NCI-H1092 (cell line): Measurements from ENCODE around the gene NKAPD1.
"Not testable (repeated sequence)": the region's sequence is repeated elsewhere in the genome, so short reads cannot be mapped to it uniquely, and the experiment has no call there.

Experiments used
- DNase-seq: peaks from one replicate; lab custom pipeline; 2025; lab: John Stamatoyannopoulos, UW

Gene NKAPD1

DNA sequence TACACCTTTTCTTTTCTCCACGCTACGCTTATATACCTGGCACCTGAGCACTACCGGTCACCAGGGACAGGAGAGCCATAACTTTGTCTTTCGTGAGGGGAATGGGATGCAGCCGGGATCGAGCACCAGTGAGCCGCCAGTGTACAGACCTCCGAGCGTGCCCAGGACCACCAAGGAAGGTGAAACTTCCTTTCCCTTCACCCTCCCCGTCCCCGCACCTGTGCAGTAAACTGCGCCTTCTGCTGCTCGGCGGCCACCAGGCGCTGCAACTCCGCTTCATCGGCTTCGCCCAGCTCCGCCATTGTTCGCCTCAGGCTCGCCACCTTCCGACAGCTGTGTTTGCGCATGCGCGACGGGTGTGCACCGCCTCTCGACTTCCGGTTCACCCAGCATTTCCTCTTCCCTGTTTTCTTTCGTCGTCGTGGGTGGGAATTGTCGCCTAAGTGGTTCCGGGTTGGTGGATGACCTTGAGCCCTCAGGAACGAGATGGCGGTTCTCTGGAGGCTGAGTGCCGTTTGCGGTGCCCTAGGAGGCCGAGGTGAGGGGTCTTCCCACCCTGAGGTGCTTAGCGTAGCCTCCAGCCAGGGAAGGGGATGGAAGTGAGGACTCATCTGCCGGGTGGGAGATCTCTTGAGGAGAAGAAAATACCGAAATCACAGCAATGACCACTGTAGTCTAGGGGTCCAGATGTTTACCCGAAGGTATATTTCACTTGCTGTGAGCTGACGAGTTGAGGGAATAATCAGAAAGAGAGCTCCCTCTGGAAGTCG lies 12.5 kb downstream of the NKAPD1 start, which contains the start of the genes SDHD and TIMM8B:
TSS of gene SDHD (plus strand) at position 452 of the 770 bp plus-strand sequence. CDS start at position 487, 35 bp downstream.
TSS of gene TIMM8B (minus strand) at position 335 of the 770 bp plus-strand sequence. CDS start at position 302, 33 bp downstream.
- DNase-seq = peak; percentile 98

GRCh38 chr11:112087212-112087611 lies 13.1 kb downstream of the NKAPD1 start:
- no peak for DNase-seq

- DNase-seq = not testable (repeated sequence)
Observed at GRCh38 chr11:112095302-112095701, 21.2 kb downstream of the NKAPD1 start.

DNA sequence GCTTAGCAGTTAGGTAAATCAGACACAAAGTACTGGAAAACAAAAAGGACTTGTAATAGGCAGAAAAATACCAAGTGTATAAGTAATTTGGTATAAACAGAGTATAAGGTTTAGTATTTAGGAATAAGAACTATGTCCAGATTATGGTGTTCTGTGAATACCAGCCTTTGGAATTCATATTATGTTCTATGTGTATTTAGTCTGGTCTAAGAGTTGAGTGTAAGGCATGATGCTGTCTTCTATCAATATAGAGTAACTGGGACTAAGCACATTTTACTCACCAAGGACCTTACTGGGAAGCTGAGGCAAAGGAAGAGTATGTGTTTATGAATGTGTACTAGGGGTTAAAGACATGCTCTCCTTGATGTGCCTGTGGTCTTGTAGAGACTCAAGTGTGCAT lies 22.1 kb downstream of the NKAPD1 start:
- DNase-seq = no peak

DNA sequence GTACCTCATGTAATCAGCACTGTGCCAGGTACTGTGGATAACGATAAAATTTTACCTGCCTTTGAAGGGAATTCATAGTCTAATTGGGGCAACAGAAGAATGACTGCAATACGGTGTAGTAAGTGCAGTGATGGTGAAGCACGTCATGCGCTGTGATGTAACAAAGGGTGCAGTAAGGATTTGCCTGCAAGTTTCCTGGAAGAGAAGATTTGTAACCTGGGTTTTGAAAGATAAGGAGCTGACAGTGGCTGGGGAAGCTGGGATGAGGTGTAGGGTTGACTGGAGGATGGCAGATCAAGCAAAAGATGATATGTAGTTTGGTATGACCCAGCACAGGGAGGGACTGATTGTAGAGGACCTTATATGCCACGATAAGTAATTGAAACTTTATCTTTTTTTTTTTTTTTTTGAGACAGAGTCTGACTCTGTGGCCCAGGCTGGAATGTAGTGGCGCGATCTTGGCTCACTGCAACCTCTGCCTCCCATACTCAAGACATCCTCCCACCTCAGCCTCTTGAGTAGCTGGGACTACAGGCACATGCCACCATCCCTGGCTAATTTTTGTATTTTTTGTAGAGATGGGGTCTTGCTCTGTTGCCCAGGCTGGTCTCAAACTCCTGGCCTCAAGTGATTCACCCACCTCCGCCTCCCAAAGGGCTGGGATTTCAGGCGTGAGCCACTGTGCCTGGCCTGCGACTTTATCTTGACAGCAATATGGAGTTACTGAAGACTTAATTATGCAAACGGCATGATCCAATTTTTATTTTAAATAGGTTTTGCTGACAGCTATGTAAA lies 23.8 kb downstream of the NKAPD1 start:
- DNase-seq = no peak

- no peak for DNase-seq
Observed at GRCh38 chr11:112100462-112100861, 26.4 kb downstream of the NKAPD1 start.

GRCh38 chr11:112103446-112103845 lies 29.3 kb downstream of the NKAPD1 start:
- no peak for DNase-seq

DNA sequence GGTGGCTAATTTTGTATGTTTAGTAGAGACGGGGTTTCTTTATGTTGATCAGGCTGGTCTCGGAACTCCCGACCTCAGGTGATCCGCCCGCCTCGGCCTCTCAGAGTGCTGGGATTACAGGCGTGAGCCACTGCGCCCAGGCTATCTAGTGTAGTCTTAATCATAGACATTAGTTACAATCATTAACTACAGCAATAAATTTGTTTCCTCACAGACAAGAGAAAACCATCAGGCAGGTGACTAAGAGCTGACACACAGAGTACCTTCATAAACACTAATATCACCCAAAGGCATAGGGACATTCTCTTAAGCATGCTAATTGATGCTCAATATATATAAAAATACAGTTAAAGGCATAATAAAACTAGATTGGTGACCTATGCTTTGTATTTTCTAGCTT lies 32.0 kb downstream of the NKAPD1 start:
- no peak for DNase-seq

- peak; percentile 40 for DNase-seq
Observed at GRCh38 chr11:112113539-112114457, 39.7 kb downstream of the NKAPD1 start.

DNA sequence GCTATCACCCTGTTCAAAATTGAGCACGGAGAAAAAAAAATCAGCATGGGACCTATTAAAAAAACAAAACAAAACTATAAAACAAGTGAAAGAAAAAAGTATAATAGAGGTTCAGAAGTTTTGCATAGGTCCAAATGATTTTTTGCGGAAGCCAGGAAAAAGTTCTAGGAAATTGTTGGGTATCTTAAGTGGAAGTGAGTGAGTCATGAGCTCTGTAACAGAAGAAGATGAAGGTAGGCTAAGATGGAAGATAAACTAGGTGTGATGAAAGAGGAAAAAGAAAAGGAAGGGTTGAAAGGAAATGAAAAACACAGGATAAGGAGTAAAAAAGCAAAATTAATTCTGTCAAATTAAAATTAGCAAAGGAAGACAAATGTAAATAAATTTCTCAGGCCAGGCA lies 40.4 kb downstream of the NKAPD1 start:
- no peak for DNase-seq

DNA sequence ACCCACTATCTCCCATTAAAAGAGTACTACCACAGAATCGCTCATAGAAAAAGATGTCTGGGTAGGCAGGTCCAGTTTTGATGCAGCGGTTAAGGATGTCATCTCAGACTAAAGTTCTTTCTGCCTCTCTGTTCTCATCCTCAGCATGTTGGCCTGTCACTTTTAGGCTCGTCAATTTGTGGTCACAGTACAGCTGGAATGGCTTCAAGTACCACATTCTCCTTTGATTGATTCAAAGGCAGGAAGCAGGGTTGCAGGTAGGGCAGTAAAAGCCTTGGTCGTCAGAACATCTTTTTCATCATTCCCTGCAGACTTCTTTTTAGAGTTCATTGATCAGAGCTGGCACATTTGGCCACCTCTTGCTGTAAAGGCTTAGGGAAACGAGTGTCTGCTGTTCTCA lies 41.3 kb downstream of the NKAPD1 start:
- DNase-seq = no peak

GRCh38 chr11:112118176-112118575 lies 44.1 kb downstream of the NKAPD1 start:
- DNase-seq = no peak

DNA sequence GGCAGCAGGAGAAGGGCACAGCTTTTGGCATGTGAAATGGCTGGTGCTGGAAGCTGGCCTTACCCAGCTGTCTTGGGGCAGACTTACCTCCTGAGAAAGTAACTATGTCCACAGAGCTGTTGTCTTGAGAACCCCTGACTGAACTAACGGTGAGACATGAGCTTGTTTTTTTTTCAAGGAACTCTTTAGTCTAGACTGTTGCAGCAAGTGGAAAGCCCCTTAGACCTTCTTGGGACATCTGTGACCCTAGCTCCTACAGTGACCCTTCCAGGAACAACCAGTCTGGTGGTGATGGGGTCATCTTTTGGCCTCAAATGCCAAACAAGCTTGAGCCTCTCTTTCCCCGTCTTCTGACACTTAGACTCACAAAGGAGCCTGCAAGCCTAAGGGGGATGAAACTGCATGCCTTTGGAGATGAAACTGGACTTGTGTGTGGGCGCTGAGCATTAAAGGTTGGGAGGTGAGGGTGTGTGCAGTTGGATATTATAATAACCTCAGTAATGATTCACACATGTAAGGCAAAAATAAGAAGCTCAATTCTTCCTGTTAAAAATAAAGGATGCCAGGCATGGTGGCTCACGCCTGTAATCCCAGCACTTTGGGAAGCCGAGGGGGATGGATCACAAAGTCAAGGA lies 48.0 kb downstream of the NKAPD1 start:
- no peak for DNase-seq

DNA sequence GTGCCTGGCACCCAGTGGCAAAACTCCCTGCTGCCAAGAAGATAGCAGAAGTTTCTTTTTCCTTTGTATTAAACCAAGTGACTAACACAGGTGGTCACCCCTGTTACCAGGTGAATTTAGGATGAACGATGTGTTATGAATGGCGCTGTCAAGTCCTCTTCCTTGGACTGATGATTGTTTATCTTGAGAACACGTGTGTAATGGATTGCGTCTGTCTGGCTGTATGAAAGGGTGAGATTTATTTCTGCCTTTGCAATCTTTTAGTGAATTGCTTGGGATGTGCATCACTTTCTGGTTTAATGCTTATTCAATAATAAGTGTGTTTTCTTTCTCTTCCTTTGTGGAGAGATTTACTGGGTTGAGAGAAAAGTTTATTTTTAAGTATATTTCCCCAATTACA lies 49.0 kb downstream of the NKAPD1 start:
- DNase-seq = no peak

DNA sequence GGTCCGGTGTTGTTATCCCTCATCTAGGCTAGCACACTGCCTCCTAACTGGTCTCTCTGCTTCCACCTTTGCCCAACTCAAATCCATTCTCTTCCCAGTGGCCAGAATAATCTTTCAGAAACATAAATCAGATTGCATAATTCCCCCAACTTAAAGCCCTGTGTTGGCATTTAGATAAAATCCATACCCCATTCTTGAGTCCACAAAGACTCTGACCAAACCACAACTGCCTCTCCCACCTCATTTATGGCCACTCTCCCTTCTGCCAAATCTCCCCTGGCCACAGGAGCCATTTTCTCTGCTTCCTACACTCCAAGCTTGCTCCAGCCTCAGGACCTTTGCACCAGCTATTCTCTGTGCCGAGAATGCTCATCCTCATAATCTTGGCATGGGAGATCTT lies 53.0 kb downstream of the NKAPD1 start:
- no peak for DNase-seq

GRCh38 chr11:112128483-112129121 lies 54.5 kb downstream of the NKAPD1 start:
- DNase-seq = peak; percentile 57

- no peak for DNase-seq
Observed at GRCh38 chr11:112129656-112130055, 55.6 kb downstream of the NKAPD1 start.

DNA sequence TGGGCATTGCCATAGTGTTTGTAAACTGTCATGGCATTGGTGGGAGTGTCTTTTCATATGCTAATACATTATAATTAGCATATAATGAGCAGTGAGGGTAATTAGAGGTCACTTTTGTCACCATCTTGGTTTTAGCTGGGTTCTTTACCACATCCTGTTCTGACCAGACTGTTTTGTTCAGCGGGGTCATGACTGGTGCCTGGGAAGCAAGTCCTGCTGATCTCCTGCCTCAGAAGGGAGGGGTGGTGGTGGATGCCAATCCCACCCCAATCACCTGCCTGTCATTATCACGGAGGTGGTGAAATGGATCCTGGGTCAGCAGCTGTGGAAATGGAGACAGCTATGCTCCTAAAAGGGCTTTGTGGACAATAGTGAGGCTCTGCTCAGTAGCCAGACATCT lies 58.6 kb downstream of the NKAPD1 start:
- no peak for DNase-seq

- DNase-seq = no peak
Observed at GRCh38 chr11:112134473-112134872, 60.4 kb downstream of the NKAPD1 start.
